Measurements from ENCODE around the gene VRK1. TPM values are rescaled to one million over a fixed set of nuclear protein-coding genes. Genes with fewer than 3 reads are reported as not detected.
"Not testable (repeated sequence)": the region's sequence is repeated elsewhere in the genome, so short reads cannot be mapped to it uniquely, and the experiment has no call there.

The VRK1 gene
- total and polyA plus RNA-seq, 8 donors = 1.2 to 45.7 (median 10.6) TPM; not detected in 1

- Histone ChIP-seq H3K9me3 (no peaks in the 10 kb centered on the region), H3K4me3 (no peak overlapping the region), H3K27me3 (peaks cover 0 to 36% (median 4%) of the 10 kb centered on the region in 3 donors), H3K4me1 (no peaks in the 10 kb centered on the region), H3K36me3 (no peaks in the 10 kb centered on the region), H3K27ac (no peak overlapping the region)
- TF ChIP-seq CTCF (IDR thresholded peaks at IDR 0.05) (no peak), EP300 (IDR thresholded peaks at IDR 0.05) (no peak), POLR2A (IDR thresholded peaks at IDR 0.05) (no peak), POLR2AphosphoS5 (IDR thresholded peaks at IDR 0.05) (no peak)
- WGBS, 5 donors = 26 to 53% (median 27%) methylated on average over 5 of the region's 5 CpGs
- DNase-seq = no peak
- intact Hi-C loops (cut with DNase I; ENCODE audit: low total_unique reads) = no loop called here
Measured at GRCh38 chr14:96756745-96757144, 40.4 kb upstream of the VRK1 start.

- no peaks in the 10 kb centered on the region for H3K4me1 ChIP-seq
- 61 to 81% (median 69%) methylated on average over 6 to 7 of the region's 7 CpGs for WGBS, 5 donors
- H3K36me3 ChIP-seq = no peaks in the 10 kb centered on the region
- no peak overlapping the region for H3K4me3 ChIP-seq
- no peak overlapping the region for H3K27ac ChIP-seq
- DNase-seq = no peak
- H3K27me3 ChIP-seq = peaks cover 0 to 36% (median 4%) of the 10 kb centered on the region in 3 donors
- H3K9me3 ChIP-seq = no peaks in the 10 kb centered on the region
- intact Hi-C loops (cut with DNase I; ENCODE audit: low total_unique reads) = no loop called here
- TF ChIP-seq POLR2A (IDR thresholded peaks at IDR 0.05) = no peak
- no peak for TF ChIP-seq EP300 (IDR thresholded peaks at IDR 0.05)
- no peak for TF ChIP-seq CTCF (IDR thresholded peaks at IDR 0.05)
- TF ChIP-seq POLR2AphosphoS5 (IDR thresholded peaks at IDR 0.05) = no peak
Measured at GRCh38 chr14:96757456-96757855, 39.7 kb upstream of the VRK1 start.

- no peak for TF ChIP-seq EP300 (IDR thresholded peaks at IDR 0.05)
- TF ChIP-seq POLR2AphosphoS5 (IDR thresholded peaks at IDR 0.05) = no peak
- TF ChIP-seq POLR2A (IDR thresholded peaks at IDR 0.05) = no peak
- TF ChIP-seq CTCF (IDR thresholded peaks at IDR 0.05) = no peak
- peaks cover 0 to 13% (median 4%) of the 10 kb centered on the region in 3 donors for H3K27me3 ChIP-seq
- no peaks in the 10 kb centered on the region for H3K9me3 ChIP-seq
- H3K27ac ChIP-seq = no peak overlapping the region
- DNase-seq = no peak
- H3K36me3 ChIP-seq = no peaks in the 10 kb centered on the region
- intact Hi-C loops (cut with DNase I; ENCODE audit: low total_unique reads) = no loop called here
- H3K4me3 ChIP-seq = no peak overlapping the region
- H3K4me1 ChIP-seq = no peaks in the 10 kb centered on the region
- 84 to 90% (median 84%) methylated on average over 6 of the region's 6 CpGs for WGBS, 5 donors
Measured at GRCh38 chr14:96761066-96761465, 36.1 kb upstream of the VRK1 start.

GRCh38 chr14:96762650-96763049 is 34.5 kb upstream of the VRK1 start:
- H3K4me3 ChIP-seq = no peak overlapping the region
- H3K4me1 ChIP-seq = no peaks in the 10 kb centered on the region
- no peaks in the 10 kb centered on the region for H3K9me3 ChIP-seq
- no peak for TF ChIP-seq POLR2A (IDR thresholded peaks at IDR 0.05)
- TF ChIP-seq POLR2AphosphoS5 (IDR thresholded peaks at IDR 0.05) = no peak
- intact Hi-C loops (cut with DNase I; ENCODE audit: low total_unique reads) = no loop called here
- H3K27ac ChIP-seq = no peak overlapping the region
- H3K36me3 ChIP-seq = no peaks in the 10 kb centered on the region
- H3K27me3 ChIP-seq = peaks cover 0 to 5% (median 4%) of the 10 kb centered on the region in 3 donors
- 3 to 9% (median 5%) methylated on average over 3 of the region's 3 CpGs for WGBS, 5 donors
- peak in 1 of 2 donors; percentile 74 for DNase-seq

GRCh38 chr14:96764012-96764411 is 33.2 kb upstream of the VRK1 start:
- Histone ChIP-seq H3K36me3 (no peaks in the 10 kb centered on the region), H3K9me3 (no peaks in the 10 kb centered on the region), H3K4me3 (no peak overlapping the region), H3K4me1 (no peaks in the 10 kb centered on the region), H3K27ac (no peak overlapping the region), H3K27me3 (no peaks in the 10 kb centered on the region)
- TF ChIP-seq EP300 (IDR thresholded peaks at IDR 0.05) = no peak
- no peak for TF ChIP-seq POLR2AphosphoS5 (IDR thresholded peaks at IDR 0.05)
- TF ChIP-seq CTCF (IDR thresholded peaks at IDR 0.05) = no peak
- no peak for TF ChIP-seq POLR2A (IDR thresholded peaks at IDR 0.05)
- DNase-seq = no peak
- intact Hi-C loops (cut with DNase I; ENCODE audit: low total_unique reads) = no loop called here
- 81 to 91% (median 86%) methylated on average over 7 of the region's 7 CpGs for WGBS, 5 donors

- H3K4me1 ChIP-seq; H3K4me3 ChIP-seq; H3K9me3 ChIP-seq; H3K27ac ChIP-seq; H3K36me3 ChIP-seq; intact Hi-C loops (cut with DNase I; ENCODE audit: low total_unique reads); H3K27me3 ChIP-seq; DNase-seq: not testable (repeated sequence)
- 100% methylated on average over 1 of the region's 1 CpG; no CpG with 5 or more reads in 4 of the 5 donors for WGBS, 5 donors
Measured at GRCh38 chr14:96765205-96765604, 32.0 kb upstream of the VRK1 start.

Measured in stomach (tissue), 9 donors.